Measurements from ENCODE around the gene HCK.
A peak's percentile ranks its signal among the peaks of the same experiment; 100 is the strongest.

Gene HCK

GRCh38 chr20:32127347-32127746, 75.3 kb downstream of the HCK start:
- Mint-ChIP-seq H3K36me3 (peaks cover 18 to 49% of the 10 kb centered on the region in 2 donors), H3K4me1 (peaks cover 22 to 34% of the 10 kb centered on the region in 2 donors), H3K9me3 (no peaks in the 10 kb centered on the region), H3K27ac (no peak overlapping the region), H3K27me3 (no peaks in the 10 kb centered on the region), H3K4me3 (no peak overlapping the region)
- DNase-seq = no peak
- no peak for ATAC-seq (replicated peaks)

- Mint-ChIP-seq H3K36me3 (peaks cover 19 to 50% of the 10 kb centered on the region in 2 donors), H3K4me1 (peaks cover 23 to 40% of the 10 kb centered on the region in 2 donors), H3K27me3 (no peaks in the 10 kb centered on the region), H3K4me3 (no peak overlapping the region), H3K9me3 (no peaks in the 10 kb centered on the region), H3K27ac (no peak overlapping the region)
- DNase-seq = no peak
- no peak for ATAC-seq (replicated peaks)
These were observed 76.1 kb downstream of the HCK start for GRCh38 chr20:32128167-32128566.

- H3K9me3 Mint-ChIP-seq = no peaks in the 10 kb centered on the region
- no peaks in the 10 kb centered on the region for H3K27me3 Mint-ChIP-seq
- H3K36me3 Mint-ChIP-seq = peaks cover 17 to 43% of the 10 kb centered on the region in 2 donors
- DNase-seq = no peak
- H3K27ac Mint-ChIP-seq = no peak overlapping the region
- H3K4me1 Mint-ChIP-seq = peaks cover 20 to 40% of the 10 kb centered on the region in 2 donors
- H3K4me3 Mint-ChIP-seq = no peak overlapping the region
- ATAC-seq (replicated peaks) = no peak
These were observed 77.8 kb downstream of the HCK start for GRCh38 chr20:32129863-32130262.

DNA sequence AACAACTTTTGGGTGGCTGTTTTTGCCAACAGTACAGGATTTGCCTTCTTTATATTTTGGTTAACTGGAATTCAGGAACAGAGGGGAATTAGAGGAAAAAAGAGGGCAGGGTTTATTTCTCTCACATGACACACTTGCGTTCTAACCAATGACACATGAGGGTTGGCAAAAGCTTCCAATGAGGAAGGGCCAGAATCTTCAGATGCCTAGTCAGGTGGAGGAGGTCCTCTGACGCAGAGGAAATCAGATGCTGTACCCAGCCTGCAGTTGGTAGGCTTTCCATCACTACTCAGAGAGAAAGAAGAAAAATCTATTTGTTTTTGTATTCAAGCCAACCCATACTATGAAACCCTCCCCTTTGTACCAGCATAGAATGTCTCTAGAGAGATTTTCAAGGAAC, 78.3 kb downstream of the HCK start:
- H3K36me3 Mint-ChIP-seq = peaks cover 16 to 43% of the 10 kb centered on the region in 2 donors
- DNase-seq = no peak
- no peak overlapping the region for H3K4me3 Mint-ChIP-seq
- H3K4me1 Mint-ChIP-seq = peaks cover 19 to 35% of the 10 kb centered on the region in 2 donors
- H3K9me3 Mint-ChIP-seq = no peaks in the 10 kb centered on the region
- H3K27ac Mint-ChIP-seq = no peak overlapping the region
- no peak for ATAC-seq (replicated peaks)
- no peaks in the 10 kb centered on the region for H3K27me3 Mint-ChIP-seq

DNA sequence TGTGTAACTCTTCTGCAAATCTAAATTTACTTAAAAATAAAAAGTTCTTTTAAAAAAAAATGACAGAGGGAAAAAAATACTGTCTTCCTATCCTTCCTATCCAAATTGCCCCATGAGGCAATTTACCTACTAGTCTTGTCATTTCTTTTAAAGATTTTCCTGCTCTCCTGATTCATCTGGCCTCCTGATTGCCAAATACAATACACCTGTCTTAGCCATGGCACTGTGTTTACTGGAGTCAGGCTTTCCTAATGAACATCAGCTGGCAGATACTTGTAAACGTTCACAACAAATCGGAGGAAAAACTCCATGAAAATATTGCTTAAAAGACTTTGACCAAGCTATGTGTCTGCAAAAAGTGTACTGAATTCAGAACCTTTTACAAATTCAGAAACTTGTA, 78.9 kb downstream of the HCK start:
- no peak for ATAC-seq (replicated peaks)
- Mint-ChIP-seq H3K27ac (no peak overlapping the region), H3K4me1 (peaks cover 19 to 34% of the 10 kb centered on the region in 2 donors), H3K27me3 (no peaks in the 10 kb centered on the region), H3K9me3 (no peaks in the 10 kb centered on the region), H3K36me3 (peaks cover 17 to 43% of the 10 kb centered on the region in 2 donors), H3K4me3 (no peak overlapping the region)
- no peak for DNase-seq

GRCh38 chr20:32132911-32133549, 81.0 kb downstream of the HCK start:
- DNase-seq (no peak), ATAC-seq (replicated peaks) (no peak)
- Mint-ChIP-seq H3K36me3 (peaks cover 26 to 44% of the 10 kb centered on the region in 2 donors), H3K4me1 (peaks cover 18 to 29% of the 10 kb centered on the region in 2 donors), H3K27me3 (no peaks in the 10 kb centered on the region), H3K27ac (no peak overlapping the region), H3K9me3 (no peaks in the 10 kb centered on the region), H3K4me3 (no peak overlapping the region)

DNA sequence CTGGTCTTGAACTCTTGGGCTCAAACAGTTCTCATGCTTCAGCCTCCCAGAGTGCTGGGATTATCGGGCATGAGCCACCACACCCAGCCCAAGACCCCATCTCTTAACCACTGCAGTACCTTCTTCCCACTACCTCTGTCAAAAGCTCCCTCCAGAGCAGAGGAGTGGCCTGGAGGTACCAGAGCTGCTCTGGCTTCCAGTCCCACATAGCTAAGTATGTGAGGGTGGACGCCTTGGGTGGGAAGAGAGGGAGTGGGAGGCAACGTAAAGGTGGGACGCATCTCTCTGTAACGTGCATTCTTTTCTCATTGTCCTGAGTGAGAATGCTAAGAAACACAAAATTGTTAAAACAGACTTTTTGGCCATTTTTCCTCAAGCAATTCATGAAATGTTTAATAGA, 82.0 kb downstream of the HCK start:
- no peak overlapping the region for H3K4me3 Mint-ChIP-seq
- no peak for ATAC-seq (replicated peaks)
- no peak overlapping the region for H3K27ac Mint-ChIP-seq
- H3K27me3 Mint-ChIP-seq = no peaks in the 10 kb centered on the region
- no peaks in the 10 kb centered on the region for H3K9me3 Mint-ChIP-seq
- peaks cover 27 to 47% of the 10 kb centered on the region in 2 donors for H3K36me3 Mint-ChIP-seq
- peaks cover 15 to 29% of the 10 kb centered on the region in 2 donors for H3K4me1 Mint-ChIP-seq
- no peak for DNase-seq

DNA sequence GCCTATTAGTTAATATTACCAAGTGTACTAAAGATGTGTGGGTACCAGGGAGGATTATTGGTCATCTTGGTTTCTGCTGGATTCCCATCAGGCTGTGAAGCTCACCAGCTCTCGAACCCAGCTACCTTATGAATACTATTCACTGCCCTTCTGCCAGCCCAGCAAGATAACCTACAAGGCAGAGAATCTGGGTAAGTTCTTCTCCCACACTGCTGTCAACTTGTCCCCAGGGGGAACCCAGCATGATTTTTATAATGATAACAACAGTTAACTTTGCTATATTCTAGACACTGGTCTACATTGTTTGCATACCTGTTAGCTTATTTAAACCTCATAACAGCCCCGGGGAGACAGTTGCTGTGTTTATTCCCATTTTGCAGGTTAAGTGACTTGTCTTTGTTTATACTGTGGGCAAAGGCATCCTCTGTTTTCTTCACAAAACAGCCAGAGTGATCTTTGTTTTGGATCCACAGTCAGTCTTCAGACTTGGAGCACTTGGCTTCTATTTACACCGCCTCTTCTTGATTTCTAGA, 84.0 kb downstream of the HCK start:
- H3K27ac Mint-ChIP-seq = no peak overlapping the region
- H3K27me3 Mint-ChIP-seq = no peaks in the 10 kb centered on the region

GRCh38 chr20:32138921-32139320, 86.9 kb downstream of the HCK start:
- ATAC-seq (replicated peaks) (no peak), DNase-seq (no peak)
- H3K27me3 Mint-ChIP-seq = no peaks in the 10 kb centered on the region
- no peak overlapping the region for H3K4me3 Mint-ChIP-seq
- H3K4me1 Mint-ChIP-seq = peaks cover 0 to 6% of the 10 kb centered on the region in 2 donors
- peaks cover 53 to 65% of the 10 kb centered on the region in 2 donors for H3K36me3 Mint-ChIP-seq
- H3K27ac Mint-ChIP-seq = no peak overlapping the region
- H3K9me3 Mint-ChIP-seq = no peaks in the 10 kb centered on the region

More for the DNA sequence above, 84.0 kb downstream of the HCK start:
- ATAC-seq (replicated peaks) (no peak), DNase-seq (no peak)
- Mint-ChIP-seq H3K4me3 (no peak overlapping the region), H3K4me1 (peaks cover 10 to 26% of the 10 kb centered on the region in 2 donors), H3K36me3 (peaks cover 43 to 61% of the 10 kb centered on the region in 2 donors), H3K9me3 (no peaks in the 10 kb centered on the region)

DNA sequence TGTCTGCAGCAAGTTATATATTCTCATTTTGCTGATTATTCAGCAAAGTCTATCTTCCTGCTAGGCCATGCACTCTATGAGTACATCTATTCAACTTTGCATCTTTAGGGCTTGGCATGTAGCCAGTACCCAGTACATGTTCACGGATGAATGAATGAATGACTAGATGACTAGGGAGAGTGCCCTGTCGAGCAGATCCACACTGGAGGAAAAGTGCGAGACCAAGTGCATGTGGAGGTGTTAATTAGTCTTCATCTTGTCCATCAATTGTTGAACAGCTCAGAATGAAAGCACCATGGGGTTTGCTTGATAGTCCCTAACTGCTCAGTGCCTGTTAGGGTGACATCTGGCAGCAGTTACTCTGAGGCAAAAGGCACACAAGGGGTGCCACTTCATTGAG, 87.9 kb downstream of the HCK start:
- ATAC-seq (replicated peaks) (no peak), DNase-seq (no peak)
- no peak overlapping the region for H3K27ac Mint-ChIP-seq

DNA sequence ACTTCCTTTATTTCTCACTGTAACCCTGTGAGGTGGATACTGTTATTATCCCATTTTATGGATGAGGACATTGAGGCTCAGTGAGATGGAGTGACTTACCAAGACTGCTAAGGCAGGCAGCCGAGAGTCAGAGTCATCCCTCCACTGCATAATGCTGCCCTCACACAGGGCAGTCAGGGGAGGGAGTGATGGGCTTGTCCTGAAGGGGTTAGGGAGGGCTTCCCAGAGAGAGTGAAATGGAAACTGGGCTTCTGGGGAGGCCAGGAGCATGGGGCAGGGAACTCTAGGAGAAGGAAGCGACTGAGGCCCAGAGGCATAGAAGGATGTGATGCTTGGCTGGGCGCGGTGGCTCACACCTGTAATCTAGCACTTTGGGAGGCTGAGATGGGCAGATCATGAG, 88.6 kb downstream of the HCK start:
- H3K36me3 Mint-ChIP-seq = peaks cover 59 to 73% of the 10 kb centered on the region in 2 donors
- H3K27me3 Mint-ChIP-seq = no peaks in the 10 kb centered on the region
- H3K9me3 Mint-ChIP-seq = no peaks in the 10 kb centered on the region
- peaks cover 0 to 6% of the 10 kb centered on the region in 2 donors for H3K4me1 Mint-ChIP-seq
- DNase-seq (no peak), ATAC-seq (replicated peaks) (no peak)
- H3K27ac Mint-ChIP-seq = no peak overlapping the region
- no peak overlapping the region for H3K4me3 Mint-ChIP-seq

More for the DNA sequence above, 87.9 kb downstream of the HCK start:
- Mint-ChIP-seq H3K36me3 (peaks cover 56 to 70% of the 10 kb centered on the region in 2 donors), H3K4me3 (no peak overlapping the region), H3K4me1 (peaks cover 0 to 6% of the 10 kb centered on the region in 2 donors), H3K9me3 (no peaks in the 10 kb centered on the region), H3K27me3 (no peaks in the 10 kb centered on the region)

DNA sequence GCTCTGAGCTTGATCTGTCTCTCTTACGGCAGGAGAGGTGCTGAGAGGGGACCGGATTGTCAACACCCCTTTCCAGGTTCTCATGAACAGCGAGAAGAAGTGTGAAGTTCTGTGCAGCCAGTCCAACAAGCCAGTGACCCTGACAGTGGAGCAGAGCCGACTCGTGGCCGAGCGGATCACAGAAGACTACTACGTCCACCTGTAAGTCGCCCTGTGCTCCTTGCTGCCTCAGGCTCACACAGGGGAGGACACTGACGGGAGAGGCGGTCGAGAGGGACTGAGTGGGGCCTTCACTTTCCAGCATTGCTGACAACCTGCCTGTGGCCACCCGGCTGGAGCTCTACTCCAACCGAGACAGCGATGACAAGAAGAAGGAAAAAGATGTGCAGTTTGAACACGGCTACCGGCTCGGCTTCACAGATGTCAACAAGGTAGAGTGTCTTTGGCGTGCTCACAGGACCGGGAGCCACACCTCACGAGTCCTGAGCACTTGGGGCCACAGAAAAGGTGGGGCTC, 89.5 kb downstream of the HCK start:
- H3K27me3 Mint-ChIP-seq = no peaks in the 10 kb centered on the region
- H3K4me1 Mint-ChIP-seq = peaks cover 0 to 6% of the 10 kb centered on the region in 2 donors
- DNase-seq (no peak), ATAC-seq (replicated peaks) (no peak)
- H3K4me3 Mint-ChIP-seq = no peak overlapping the region
- H3K27ac Mint-ChIP-seq = peak overlapping the region; percentile 79
- H3K9me3 Mint-ChIP-seq = no peaks in the 10 kb centered on the region
- peaks cover 68 to 79% of the 10 kb centered on the region in 2 donors for H3K36me3 Mint-ChIP-seq

DNA sequence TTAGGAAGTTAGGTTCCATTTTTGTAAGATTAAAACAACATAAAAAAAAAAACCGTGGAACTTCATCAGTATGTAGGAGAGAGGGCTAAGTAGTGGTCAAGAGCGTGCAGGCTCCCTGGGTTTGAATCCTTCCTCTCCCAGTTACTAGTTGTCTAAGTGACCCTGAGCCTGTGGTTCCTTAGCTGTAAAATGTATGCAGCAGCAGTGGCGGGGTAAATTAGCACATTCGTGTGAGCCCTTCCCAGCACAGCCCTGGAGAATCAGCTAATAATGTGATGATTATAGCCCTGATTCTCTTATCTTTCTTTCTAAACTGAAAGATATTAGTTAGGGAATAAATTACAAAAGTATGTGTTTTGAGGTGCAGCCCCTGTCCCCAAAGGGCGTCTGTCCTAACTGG, 90.0 kb downstream of the HCK start:
- DNase-seq (no peak), ATAC-seq (replicated peaks) (no peak)
- Mint-ChIP-seq H3K4me3 (no peak overlapping the region), H3K4me1 (peaks cover 0 to 6% of the 10 kb centered on the region in 2 donors), H3K27me3 (no peaks in the 10 kb centered on the region), H3K27ac (no peak overlapping the region), H3K9me3 (no peaks in the 10 kb centered on the region), H3K36me3 (peaks cover 68 to 82% of the 10 kb centered on the region in 2 donors)

DNA sequence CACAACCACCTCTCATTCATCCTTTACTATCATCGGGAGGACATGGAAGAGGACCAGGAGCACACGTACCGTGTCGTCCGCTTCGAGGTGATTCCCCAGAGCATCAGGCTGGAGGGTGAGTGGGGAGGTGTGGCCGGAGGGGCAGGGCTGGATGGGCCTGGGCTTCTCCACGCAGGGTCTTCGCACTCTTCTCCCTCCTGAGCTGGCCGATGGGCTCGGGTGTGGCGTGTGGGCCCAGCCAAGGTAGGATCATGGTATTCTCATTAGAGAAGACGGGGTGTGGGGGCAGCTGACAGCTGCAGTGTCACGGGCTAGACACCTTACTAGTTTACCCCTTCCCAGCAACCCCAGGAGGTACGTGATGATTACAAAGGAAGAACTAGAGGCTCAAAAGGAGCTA, 90.9 kb downstream of the HCK start:
- DNase-seq = no peak
- ATAC-seq (replicated peaks) = no peak
- Mint-ChIP-seq H3K4me1 (peaks cover 0 to 6% of the 10 kb centered on the region in 2 donors), H3K9me3 (no peaks in the 10 kb centered on the region), H3K4me3 (no peak overlapping the region), H3K27ac (no peak overlapping the region), H3K27me3 (no peaks in the 10 kb centered on the region), H3K36me3 (peaks cover 61 to 76% of the 10 kb centered on the region in 2 donors)

Measured in stimulated activated naive B cell treated with anti-CD40 and anti-IgM and Interleukin-4, amounts not matched to agents 10 μg/mL and 1 μg/mL and 100 μg/mL, for 72 hours (primary cell).